ENCODE data around the gene ARL8A.
"Not testable (repeated sequence)": the region's sequence is repeated elsewhere in the genome, so short reads cannot be mapped to it uniquely, and the experiment has no call there.

Gene ARL8A

DNA sequence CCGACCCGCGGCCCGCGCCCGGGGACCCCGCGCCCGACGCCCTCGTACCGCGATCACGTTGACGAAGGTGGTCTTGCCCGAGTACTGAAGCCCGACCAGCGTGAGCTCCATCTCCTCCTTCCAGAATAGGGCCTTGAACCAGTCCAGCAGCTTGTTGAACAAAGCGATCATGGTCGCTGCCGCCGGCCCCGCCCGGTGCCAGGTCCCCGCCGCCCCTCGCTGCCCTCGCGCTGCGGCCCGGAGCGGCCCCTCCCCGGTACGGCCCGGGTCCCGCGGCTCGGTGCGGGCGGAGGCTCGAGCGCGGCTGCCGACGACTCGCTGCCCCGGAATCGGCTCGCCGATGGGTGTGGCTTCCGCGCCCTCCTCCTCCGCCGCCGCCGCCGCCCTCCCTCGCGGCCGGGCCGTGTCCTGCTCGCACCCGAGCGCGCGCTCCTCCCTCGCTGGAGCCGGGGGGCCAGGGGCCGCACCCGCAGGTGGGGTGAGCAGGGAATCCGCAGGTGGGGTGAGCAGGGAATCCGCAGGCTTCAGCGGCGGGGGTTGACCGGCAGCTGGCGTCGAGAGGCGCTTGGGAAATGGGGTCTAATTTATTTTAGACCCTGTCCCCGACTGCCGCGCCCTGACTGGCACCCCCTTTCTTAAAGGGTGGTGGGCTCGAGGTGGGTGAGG is at the start of gene ARL8A:
TSS of gene ARL8A (minus strand) at position 336 of the 666 bp plus-strand sequence. CDS start at position 171, 165 bp downstream.
- no peak for DNase-seq

DNA sequence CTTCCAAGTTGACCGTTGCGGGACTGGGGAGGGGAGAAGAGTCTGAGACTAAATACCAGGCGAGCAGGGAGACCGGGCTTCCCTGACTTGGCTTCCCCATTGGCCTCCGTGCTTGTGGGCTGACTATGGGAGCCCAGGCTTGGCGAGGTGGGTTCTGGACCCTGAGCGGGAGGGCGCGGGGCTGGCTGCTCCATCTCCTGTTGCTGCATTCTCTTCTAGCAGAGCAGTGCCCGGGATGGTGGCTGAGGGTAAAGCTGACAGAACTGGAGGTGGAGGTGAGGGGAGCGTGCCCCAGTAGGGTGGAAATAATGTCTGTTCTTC is 49.8 kb upstream of the ARL8A start:
- DNase-seq, result no peak

DNA sequence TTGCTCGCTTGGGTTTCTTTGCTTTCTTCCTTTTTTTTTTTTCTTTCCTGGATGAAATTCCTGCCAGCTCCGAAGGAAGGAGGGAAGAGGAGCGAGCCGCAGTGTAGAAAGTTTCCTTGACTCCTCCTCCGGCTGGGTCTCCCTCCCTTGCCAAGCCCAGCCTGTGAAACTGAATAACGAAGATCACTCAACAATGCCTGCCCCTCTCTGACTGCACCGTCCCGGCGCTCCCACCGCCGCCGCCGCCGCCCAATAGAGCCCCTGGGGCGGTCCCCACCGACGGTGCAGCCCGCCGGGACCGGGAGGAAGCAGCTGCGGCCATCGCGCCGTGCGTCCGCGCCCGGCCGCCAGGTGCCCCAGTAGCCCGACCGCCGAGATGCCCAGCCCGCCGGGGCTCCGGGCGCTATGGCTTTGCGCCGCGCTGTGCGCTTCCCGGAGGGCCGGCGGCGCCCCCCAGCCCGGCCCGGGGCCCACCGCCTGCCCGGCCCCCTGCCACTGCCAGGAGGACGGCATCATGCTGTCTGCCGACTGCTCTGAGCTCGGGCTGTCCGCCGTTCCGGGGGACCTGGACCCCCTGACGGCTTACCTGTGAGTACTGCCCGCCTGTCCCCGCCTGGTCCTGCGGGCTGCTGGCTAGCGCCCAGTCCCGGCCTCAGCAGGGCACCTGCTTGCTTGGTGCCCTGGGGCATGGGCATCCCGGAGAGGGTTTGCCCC is 49.2 kb upstream of the ARL8A start, which contains the start of gene LGR6:
TSS of gene LGR6 (plus strand) at position 186 of the 714 bp plus-strand sequence. CDS start at position 377, 191 bp downstream.
- DNase-seq, result no peak

DNA sequence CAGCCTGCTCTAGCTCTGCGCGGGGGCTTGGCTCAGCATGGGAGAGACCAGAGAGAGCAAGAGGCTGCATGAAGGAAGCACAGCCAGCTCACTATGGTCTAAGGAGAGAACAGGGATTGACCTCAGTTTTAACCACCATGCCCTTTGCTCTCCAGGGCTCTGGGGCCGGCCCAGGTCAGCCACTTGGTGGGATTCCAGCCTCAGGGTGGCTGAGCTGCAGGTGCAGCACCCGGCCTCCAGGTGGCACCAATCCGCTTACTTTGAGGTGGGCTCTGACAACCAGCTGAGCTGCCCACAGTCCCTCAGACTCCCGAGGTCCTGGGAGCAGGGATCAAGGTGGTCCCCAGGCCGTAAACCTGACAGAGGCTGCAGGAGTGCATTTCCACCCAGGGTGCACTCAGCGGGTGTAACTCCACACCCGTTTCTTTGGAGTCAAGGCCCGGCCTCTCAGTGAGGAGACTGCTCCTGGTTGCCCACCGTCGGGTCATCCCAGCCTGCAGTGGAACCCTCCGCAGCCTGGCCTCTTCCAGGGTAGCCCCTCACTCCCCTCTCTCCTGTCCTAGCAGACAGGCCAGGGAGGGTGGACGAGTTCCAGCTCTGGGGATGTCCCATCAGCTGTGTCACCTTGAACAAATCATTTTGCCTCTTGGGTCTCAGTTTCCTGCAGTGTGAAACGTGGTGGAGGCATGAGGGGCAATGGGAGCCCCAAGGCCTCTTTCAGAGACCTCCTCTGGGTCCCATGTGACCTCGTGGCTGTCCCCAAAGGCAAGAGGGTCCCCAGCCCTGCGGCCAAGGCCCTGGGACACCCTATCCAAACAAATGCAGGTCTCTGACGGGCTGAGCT is 48.5 kb upstream of the ARL8A start:
- DNase-seq, result peak; percentile 27

DNA sequence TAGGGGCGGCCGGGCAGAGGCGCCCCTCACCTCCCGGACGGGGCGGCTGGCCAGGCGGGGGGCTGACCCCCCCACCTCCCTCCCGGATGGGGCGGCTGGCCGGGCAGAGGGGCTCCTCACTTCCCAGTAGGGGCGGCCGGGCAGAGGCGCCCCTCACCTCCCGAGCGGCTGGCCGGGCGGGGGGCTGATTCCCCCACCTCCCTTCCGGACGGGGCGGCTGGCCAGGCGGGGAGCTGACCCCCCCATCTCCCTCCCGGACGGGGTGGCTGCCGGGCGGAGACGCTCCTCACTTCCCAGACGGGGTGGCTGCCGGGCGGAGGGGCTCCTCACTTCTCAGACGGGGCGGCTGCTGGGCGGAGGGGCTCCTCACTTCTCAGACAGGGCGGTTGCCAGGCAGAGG is 46.9 kb upstream of the ARL8A start:
- DNase-seq, result not testable (repeated sequence)

GRCh38 chr1:202189918-202190715 is 45.6 kb upstream of the ARL8A start:
- no peak for DNase-seq

DNA sequence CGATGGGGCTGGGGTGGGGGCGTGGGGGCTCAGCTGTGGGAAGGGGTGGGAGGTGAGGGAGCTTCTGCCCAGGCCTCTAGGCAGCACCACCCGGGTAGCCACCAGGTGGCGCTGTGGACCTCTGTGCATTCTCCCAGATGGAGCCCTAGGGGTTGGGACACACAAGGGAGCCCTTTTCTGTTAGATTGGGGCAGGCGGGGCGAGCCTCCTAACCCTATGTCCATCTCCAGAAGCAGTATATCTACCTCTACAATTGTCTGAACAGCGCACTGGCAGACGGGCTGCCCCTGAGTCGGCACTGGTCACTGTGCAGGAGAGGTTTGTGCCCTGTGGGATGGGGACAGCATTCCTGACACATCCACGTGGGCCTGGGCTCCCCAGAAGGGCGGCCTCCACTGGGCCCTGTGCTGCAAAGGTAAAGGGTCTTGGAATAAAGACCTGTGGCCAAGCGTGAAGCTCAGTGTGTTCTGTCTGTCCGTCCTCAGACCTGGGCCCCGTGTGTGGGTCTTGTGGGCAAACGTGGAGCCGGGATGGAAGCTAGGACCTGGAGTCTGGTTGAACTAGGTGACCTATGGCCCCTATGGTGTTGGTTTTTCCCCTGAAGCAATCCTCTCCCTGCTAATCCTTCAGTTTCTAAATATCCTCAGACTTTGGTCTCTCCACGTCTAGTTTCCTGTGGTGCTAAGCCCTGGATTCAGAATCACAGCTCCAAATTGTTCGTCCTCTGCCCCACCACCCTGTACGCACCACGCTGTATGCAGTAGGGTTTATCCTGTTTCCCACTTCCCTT is 44.7 kb upstream of the ARL8A start:
- peak; percentile 55 for DNase-seq

GRCh38 chr1:202187697-202188407 is 43.3 kb upstream of the ARL8A start:
- DNase-seq, result no peak

GRCh38 chr1:202187041-202187671 is 42.6 kb upstream of the ARL8A start:
- no peak for DNase-seq

DNA sequence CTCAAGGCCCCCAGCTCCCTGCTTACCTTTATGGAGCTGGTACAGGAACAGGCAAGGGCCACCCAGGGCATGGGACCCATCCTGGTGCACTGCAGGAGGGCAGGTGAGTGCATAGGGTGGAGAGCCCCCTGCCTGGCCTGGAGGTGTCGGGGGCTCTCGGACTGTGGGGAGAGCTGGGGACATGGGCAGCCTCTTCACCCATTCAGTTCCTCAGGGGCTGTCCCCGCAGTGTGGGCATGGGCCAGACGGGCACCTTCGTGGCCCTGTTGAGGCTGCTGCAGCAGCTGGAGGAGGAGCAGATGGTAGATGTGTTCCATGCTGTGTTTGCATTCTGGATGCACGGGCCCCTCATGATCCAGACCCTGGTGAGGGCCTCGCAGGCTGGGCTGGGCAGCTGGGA is 41.8 kb upstream of the ARL8A start:
- no peak for DNase-seq

DNA sequence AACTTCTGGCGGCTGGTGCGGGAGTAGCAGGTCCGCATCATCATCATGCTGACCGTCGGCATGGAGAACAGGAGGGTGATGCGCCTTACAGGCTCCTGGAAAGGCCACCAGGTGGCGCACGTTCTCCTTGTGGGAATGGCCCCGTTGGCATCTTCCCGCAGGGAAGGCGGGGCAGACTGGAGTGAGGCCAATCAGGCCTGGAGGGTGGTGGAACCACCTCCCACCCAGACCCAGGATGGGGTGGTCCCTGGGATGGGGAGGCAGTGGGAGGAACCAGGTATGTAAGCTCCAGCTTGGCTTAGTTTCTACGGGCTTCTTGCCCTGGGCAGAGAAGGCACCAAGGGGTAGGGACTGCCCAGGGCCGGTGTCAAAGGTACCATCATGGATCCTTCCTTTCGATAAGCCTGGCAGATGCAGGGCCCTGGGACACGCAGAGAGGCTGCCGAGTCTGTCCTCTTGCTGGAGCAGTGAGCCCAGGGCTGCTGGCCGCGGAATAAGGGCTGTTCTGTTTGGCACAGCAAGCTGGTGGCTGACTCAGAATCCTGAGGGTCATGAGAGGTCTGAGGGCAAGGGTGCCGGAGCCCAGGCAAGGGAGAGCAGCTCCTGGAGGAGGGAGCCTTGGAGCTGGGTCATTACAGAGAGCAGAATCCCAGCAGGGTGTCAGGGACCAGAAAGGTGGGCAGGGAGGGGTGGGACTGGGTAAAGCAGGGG is 40.4 kb upstream of the ARL8A start:
- peak; percentile 82 for DNase-seq

DNA sequence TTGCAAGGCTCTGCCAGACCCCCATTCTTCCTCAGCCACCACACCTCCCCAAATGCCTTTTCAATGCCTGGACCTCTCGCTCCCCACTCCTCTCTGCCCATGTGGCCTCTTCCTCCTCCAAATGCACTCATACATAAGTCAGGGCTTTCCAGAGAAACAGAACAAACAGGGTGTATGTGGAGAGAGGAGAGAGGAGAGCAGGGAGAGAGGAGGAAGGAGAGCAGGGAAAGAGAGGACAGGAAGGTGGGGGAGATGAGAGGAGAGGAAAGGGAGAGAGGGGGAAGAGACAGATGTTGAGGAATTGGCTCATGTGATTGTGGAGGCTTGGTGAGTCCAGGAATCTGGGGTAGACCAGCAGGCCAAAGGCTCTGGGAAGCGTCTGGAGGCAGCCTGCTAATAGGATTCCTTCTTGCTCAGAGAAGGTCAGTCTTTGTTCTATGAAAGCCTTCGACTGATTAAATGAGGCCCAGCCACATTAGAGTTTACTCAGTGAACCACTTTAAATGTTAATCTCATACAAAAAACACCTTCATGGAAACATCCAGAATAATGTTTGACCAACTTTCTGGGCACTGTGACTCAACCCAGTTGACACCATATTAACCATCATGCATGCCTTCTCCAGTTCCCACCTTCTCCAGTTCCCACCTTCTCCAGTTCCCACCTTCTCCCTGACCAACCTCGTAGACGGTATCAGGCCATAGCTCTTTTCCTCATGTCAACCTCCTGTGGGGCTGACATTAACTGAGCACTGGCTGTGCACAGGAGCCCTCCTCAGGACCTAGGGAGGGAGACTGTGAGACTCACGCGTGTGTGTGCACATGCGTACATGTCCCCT is 37.7 kb upstream of the ARL8A start:
- no peak for DNase-seq

GRCh38 chr1:202181586-202181985 is 37.0 kb upstream of the ARL8A start:
- DNase-seq, result no peak

- DNase-seq, result not testable (repeated sequence)
Observed at GRCh38 chr1:202180751-202181139, 36.2 kb upstream of the ARL8A start.

DNA sequence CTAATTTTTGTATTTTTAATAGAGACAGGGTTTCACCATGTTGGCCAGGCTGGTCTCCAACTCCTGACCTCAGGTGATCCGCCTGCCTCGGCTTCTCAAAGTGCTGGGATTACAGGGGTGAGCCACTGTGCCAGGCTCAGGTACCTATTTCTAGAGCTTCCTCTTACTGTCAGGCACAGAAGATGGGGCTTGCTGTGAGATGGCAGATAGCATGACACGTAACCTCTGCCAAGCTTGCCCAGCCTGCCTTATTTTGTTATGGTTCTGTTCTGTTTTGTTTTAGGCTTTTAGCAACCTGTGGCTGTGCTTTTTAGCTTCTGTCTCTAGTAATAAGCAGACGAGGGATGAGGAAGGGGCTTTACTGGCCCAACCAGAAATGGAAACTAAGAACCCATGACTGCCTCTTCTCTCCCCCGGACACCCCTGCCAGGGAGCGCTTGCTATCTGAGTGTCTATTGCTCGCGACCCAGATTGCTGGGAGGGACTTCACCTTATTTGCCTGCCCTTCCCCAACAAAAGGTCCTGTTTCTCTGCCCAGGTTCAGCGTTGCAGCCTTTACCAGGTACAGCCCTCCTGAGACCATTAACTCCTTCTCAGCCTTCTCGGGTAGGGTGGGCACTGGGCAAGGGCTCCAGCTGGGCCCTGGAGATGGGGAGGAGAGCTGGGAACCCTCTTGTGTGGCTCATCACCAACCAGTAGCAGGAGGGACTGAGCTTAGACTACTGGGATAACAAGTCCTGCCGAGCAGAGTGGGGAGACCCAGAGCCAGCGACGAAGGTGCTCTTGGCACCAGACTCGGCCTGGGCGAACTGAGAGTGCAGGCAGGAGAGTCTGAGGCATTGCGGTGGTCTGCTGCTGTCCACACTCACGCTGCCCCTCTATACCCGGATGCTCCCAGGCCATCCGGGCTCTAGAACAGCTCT is 35.6 kb upstream of the ARL8A start:
- DNase-seq, result no peak

- DNase-seq, result no peak
Observed at GRCh38 chr1:202176949-202177927, 32.7 kb upstream of the ARL8A start.

- no peak for DNase-seq
Observed at GRCh38 chr1:202173993-202174392, 29.5 kb upstream of the ARL8A start.
